Amygdala (tissue), 56 donors: Measurements from ENCODE around the gene ASH1L.
"Not testable (repeated sequence)": the region's sequence is repeated elsewhere in the genome, so short reads cannot be mapped to it uniquely, and the experiment has no call there.

ENCODE experiments used
- DNase-seq, 56 donors: peaks; one replicate each; lab custom pipeline; 2025; lab: John Stamatoyannopoulos, UW

Gene ASH1L

GRCh38 chr1:155562581-155563376 lies at the start of gene ASH1L:
TSS of gene ASH1L (minus strand) at chr1:155562803. CDS start at chr1:155521519, 41,284 bp downstream.
- DNase-seq, result peak; percentile 68 to 100 (median 95)

GRCh38 chr1:155610257-155610647 lies 47.6 kb upstream of the ASH1L start:
- DNase-seq, result not testable (repeated sequence)

- peak in 55 of 56 donors; percentile 43 to 98 (median 93) for DNase-seq
Observed at GRCh38 chr1:155609515-155610256, 47.1 kb upstream of the ASH1L start, which contains the start of gene MSTO1. TSS of gene MSTO1 (plus strand) at chr1:155610218. CDS start at chr1:155610249, 31 bp downstream.

GRCh38 chr1:155608888-155609225 lies 46.3 kb upstream of the ASH1L start:
- no peak for DNase-seq

GRCh38 chr1:155607708-155608107 lies 45.1 kb upstream of the ASH1L start:
- DNase-seq, result no peak

- DNase-seq, result not testable (repeated sequence)
Observed at GRCh38 chr1:155599828-155600572, 37.4 kb upstream of the ASH1L start.

GRCh38 chr1:155598842-155599331 lies 36.3 kb upstream of the ASH1L start:
- peak in 33 of 56 donors; percentile 2 to 51 (median 14) for DNase-seq

GRCh38 chr1:155596864-155597263 lies 34.3 kb upstream of the ASH1L start:
- no peak for DNase-seq

- DNase-seq, result peak in 11 of 56 donors; percentile 3 to 47 (median 26)
Observed at GRCh38 chr1:155595877-155596474, 33.4 kb upstream of the ASH1L start.

- peak in 3 of 56 donors; percentile 4 to 36 (median 34) for DNase-seq
Observed at GRCh38 chr1:155591770-155592169, 29.2 kb upstream of the ASH1L start.

- not testable (repeated sequence) for DNase-seq
Observed at GRCh38 chr1:155590516-155591247, 28.1 kb upstream of the ASH1L start.

- not testable (repeated sequence) for DNase-seq
Observed at GRCh38 chr1:155589282-155589681, 26.7 kb upstream of the ASH1L start.

GRCh38 chr1:155583846-155584245 lies 21.2 kb upstream of the ASH1L start:
- not testable (repeated sequence) for DNase-seq

- not testable (repeated sequence) for DNase-seq
Observed at GRCh38 chr1:155575608-155576007, 13.0 kb upstream of the ASH1L start.

- no peak for DNase-seq
Observed at GRCh38 chr1:155574077-155574476, 11.5 kb upstream of the ASH1L start.

GRCh38 chr1:155570593-155570990 lies 8.0 kb upstream of the ASH1L start:
- no peak for DNase-seq

- no peak for DNase-seq
Observed at GRCh38 chr1:155569988-155570592, 7.5 kb upstream of the ASH1L start.

- not testable (repeated sequence) for DNase-seq
Observed at GRCh38 chr1:155563377-155564022, 897 bp upstream of the ASH1L start.
